ENCODE results near the gene INTU.
"Not testable (repeated sequence)": the region's sequence is repeated elsewhere in the genome, so short reads cannot be mapped to it uniquely, and the experiment has no call there.

INTU gene

GRCh38 chr4:127632420-127633403 is at the start of gene INTU:
Gene INTU (plus strand): TSS chr4:127632957. CDS start chr4:127633035, 78 bp downstream.
- H4K20me1 ChIP-seq (ENCODE audit: insufficient read depth, low read length), result no peaks in the 10 kb centered on the region
- H3K9me2 ChIP-seq (ENCODE audit: low read depth, low read length), result no peaks in the 10 kb centered on the region
- no peak within 1 kb of the TSS for H3K9ac ChIP-seq (ENCODE audit: low read length)
- TF ChIP-seq CTCF (IDR thresholded peaks at IDR 0.05; ENCODE audit: low read length) (no peak), EZH2 (IDR thresholded peaks at IDR 0.05; ENCODE audit: borderline replicate concordance, low read length) (no peak)
- no peak within 1 kb of the TSS for H3K27ac ChIP-seq (ENCODE audit: low read depth, low read length, poor library complexity, severe bottlenecking)
- no peak within 1 kb of the TSS for H3K4me2 ChIP-seq (ENCODE audit: low read length)
- H3K79me2 ChIP-seq (ENCODE audit: insufficient read depth, low read length), result no peaks in the 10 kb centered on the region
- H3K4me1 ChIP-seq (ENCODE audit: insufficient read depth, low read length, severe bottlenecking), result no peaks in the 10 kb centered on the region
- H2AFZ ChIP-seq (ENCODE audit: low read length), result no peak within 1 kb of the TSS
- no peaks in the 10 kb centered on the region for H3K27me3 ChIP-seq (ENCODE audit: insufficient read depth, low read length)
- no peaks in the 10 kb centered on the region for H3K36me3 ChIP-seq (ENCODE audit: insufficient read depth, low read length)
- no peaks in the 10 kb centered on the region for H3K9me3 ChIP-seq (ENCODE audit: low read length)
- H3F3A ChIP-seq (ENCODE audit: insufficient read depth, low read length), result no peaks in the 10 kb centered on the region
- no peak within 1 kb of the TSS for H3K4me3 ChIP-seq (ENCODE audit: low read depth, low read length, poor library complexity, severe bottlenecking)

GRCh38 chr4:127586496-127586895 is 46.3 kb upstream of the INTU start:
- not testable (repeated sequence) for H3K27me3 ChIP-seq (ENCODE audit: insufficient read depth, low read length); H3F3A ChIP-seq (ENCODE audit: insufficient read depth, low read length); H2AFZ ChIP-seq (ENCODE audit: low read length); H3K9me2 ChIP-seq (ENCODE audit: low read depth, low read length); H4K20me1 ChIP-seq (ENCODE audit: insufficient read depth, low read length); H3K4me2 ChIP-seq (ENCODE audit: low read length); H3K36me3 ChIP-seq (ENCODE audit: insufficient read depth, low read length); H3K9me3 ChIP-seq (ENCODE audit: low read length); H3K9ac ChIP-seq (ENCODE audit: low read length); H3K4me3 ChIP-seq (ENCODE audit: low read depth, low read length, poor library complexity, severe bottlenecking); H3K4me1 ChIP-seq (ENCODE audit: insufficient read depth, low read length, severe bottlenecking); H3K27ac ChIP-seq (ENCODE audit: low read depth, low read length, poor library complexity, severe bottlenecking); H3K79me2 ChIP-seq (ENCODE audit: insufficient read depth, low read length)

- H3K9me2 ChIP-seq (ENCODE audit: low read depth, low read length), result no peaks in the 10 kb centered on the region
- H3K27me3 ChIP-seq (ENCODE audit: insufficient read depth, low read length), result no peaks in the 10 kb centered on the region
- H3K9me3 ChIP-seq (ENCODE audit: low read length), result no peaks in the 10 kb centered on the region
- no peak overlapping the region for H3K9ac ChIP-seq (ENCODE audit: low read length)
- H3K4me2 ChIP-seq (ENCODE audit: low read length), result no peak overlapping the region
- no peak overlapping the region for H2AFZ ChIP-seq (ENCODE audit: low read length)
- H3K4me1 ChIP-seq (ENCODE audit: insufficient read depth, low read length, severe bottlenecking), result no peaks in the 10 kb centered on the region
- no peaks in the 10 kb centered on the region for H3F3A ChIP-seq (ENCODE audit: insufficient read depth, low read length)
- H3K27ac ChIP-seq (ENCODE audit: low read depth, low read length, poor library complexity, severe bottlenecking), result no peak overlapping the region
- H3K79me2 ChIP-seq (ENCODE audit: insufficient read depth, low read length), result no peaks in the 10 kb centered on the region
- no peak overlapping the region for H3K4me3 ChIP-seq (ENCODE audit: low read depth, low read length, poor library complexity, severe bottlenecking)
- H4K20me1 ChIP-seq (ENCODE audit: insufficient read depth, low read length), result no peaks in the 10 kb centered on the region
- peak; percentile 71 for TF ChIP-seq CTCF (IDR thresholded peaks at IDR 0.05; ENCODE audit: low read length)
- TF ChIP-seq EZH2 (IDR thresholded peaks at IDR 0.05; ENCODE audit: borderline replicate concordance, low read length), result no peak
- H3K36me3 ChIP-seq (ENCODE audit: insufficient read depth, low read length), result no peaks in the 10 kb centered on the region
Observed at GRCh38 chr4:127586922-127587571, 45.7 kb upstream of the INTU start.

- not testable (repeated sequence) for H3F3A ChIP-seq (ENCODE audit: insufficient read depth, low read length); H3K4me3 ChIP-seq (ENCODE audit: low read depth, low read length, poor library complexity, severe bottlenecking); H4K20me1 ChIP-seq (ENCODE audit: insufficient read depth, low read length); H3K36me3 ChIP-seq (ENCODE audit: insufficient read depth, low read length); H3K9me2 ChIP-seq (ENCODE audit: low read depth, low read length); H3K9me3 ChIP-seq (ENCODE audit: low read length); H3K9ac ChIP-seq (ENCODE audit: low read length); H3K27me3 ChIP-seq (ENCODE audit: insufficient read depth, low read length); H3K4me1 ChIP-seq (ENCODE audit: insufficient read depth, low read length, severe bottlenecking); H3K4me2 ChIP-seq (ENCODE audit: low read length); H3K79me2 ChIP-seq (ENCODE audit: insufficient read depth, low read length); H2AFZ ChIP-seq (ENCODE audit: low read length); H3K27ac ChIP-seq (ENCODE audit: low read depth, low read length, poor library complexity, severe bottlenecking)
Observed at GRCh38 chr4:127589153-127589552, 43.6 kb upstream of the INTU start.

Measured in OCI-LY1 (cell line).